Lung (tissue), 10 donors: ENCODE results near the gene ADIPOQ. TPM values are rescaled to one million over a fixed set of nuclear protein-coding genes. Genes with fewer than 3 reads are reported as not detected.
"Not testable (repeated sequence)": the region's sequence is repeated elsewhere in the genome, so short reads cannot be mapped to it uniquely, and the experiment has no call there.

Experiments
- ATAC-seq: fragments of 200-7000 bp; cut with Tn5 transposase; one replicate; pipeline ENCODE4 v1.9.1; 2020; ENCODE audit warnings: moderate number of reproducible peaks; ENCODE audit not compliant: insufficient read depth, low FRiP score
- DNase-seq, 3 donors: peaks; one replicate each; pipeline ENCODE4 v3.0.0-alpha.2; 2013 to 2017
- H3K27ac ChIP-seq, 2 donors: one replicate each; pipeline ENCODE4 v1.5.1; 2013; ENCODE audit warnings: mild to moderate bottlenecking in 2 of 2, moderate library complexity in 2 of 2, control low read depth in 1 of 2, inconsistent platforms in 1 of 2, low read depth in 1 of 2, low read length in 1 of 2
- H3K27me3 ChIP-seq, 3 donors: one replicate each; pipeline ENCODE4 v1.5.1; 2013; ENCODE audit warnings: low read length in 2 of 3; ENCODE audit not compliant: control insufficient read depth in 3 of 3, insufficient read depth in 3 of 3
- H3K36me3 ChIP-seq, 4 donors: one replicate each; pipeline ENCODE4 v1.5.1; 2013; ENCODE audit warnings: low read length in 4 of 4, mild to moderate bottlenecking in 1 of 4, moderate library complexity in 1 of 4; ENCODE audit not compliant: control insufficient read depth in 4 of 4, insufficient read depth in 4 of 4
- H3K4me1 ChIP-seq, 5 donors: one replicate each; pipeline ENCODE4 v1.5.1; 2013; ENCODE audit warnings: low read length in 5 of 5, mild to moderate bottlenecking in 2 of 5, moderate library complexity in 1 of 5; ENCODE audit not compliant: control insufficient read depth in 5 of 5, insufficient read depth in 5 of 5
- H3K4me3 ChIP-seq: one replicate; pipeline ENCODE4 v1.5.1; 2013; ENCODE audit warnings: mild to moderate bottlenecking, control low read depth, moderate library complexity
- H3K9ac ChIP-seq, 2 donors: one replicate each; pipeline ENCODE4 v1.5.1; 2013; ENCODE audit warnings: low read length in 2 of 2, control low read depth in 1 of 2; ENCODE audit not compliant: insufficient read depth in 1 of 2
- H3K9me3 ChIP-seq, 4 donors: one replicate each; pipeline ENCODE4 v1.5.1; 2013; ENCODE audit warnings: low read length in 3 of 4, mild to moderate bottlenecking in 1 of 4, moderate library complexity in 1 of 4; ENCODE audit not compliant: control insufficient read depth in 4 of 4, insufficient read depth in 3 of 4
- WGBS, 2 donors: extraction: QIAGEN DNeasy Blood & Tissue Kit; methylation state at CpG; one replicate each; pipeline ENCODE4 v1.1.7; 2013; 5-methylcytosine and 5-hydroxymethylcytosine counted together
- polyA plus RNA-seq, 2 donors: library from polyadenylated mRNA; stranded (reverse); fragments of 200-250 nt; gene quantifications; one replicate each; pipeline ENCODE4 v1.2.1, GENCODE V29; 2013
- total RNA-seq, 2 donors: library from RNA; depleted of rRNA in 1 of 2; stranded (reverse); fragments of >200 nt in 1 of 2; gene quantifications; one replicate each; pipeline ENCODE4 v1.2.1, GENCODE V29; 2014 to 2021
- donor health status: Bipolar disorder and iron deficiency.
- donor health status: healthy.
- donor health status: DM: yes; HTN: yes; CAD: no.

ADIPOQ gene
- total and polyA plus RNA-seq, 4 donors = 0.01 to 0.09 TPM; not detected in 2

GRCh38 chr3:186907075-186907474 is 64.6 kb downstream of the ADIPOQ start:
- H3K36me3 ChIP-seq, DNase-seq, H3K9ac ChIP-seq, H3K4me3 ChIP-seq, H3K9me3 ChIP-seq, H3K27me3 ChIP-seq, H3K27ac ChIP-seq, H3K4me1 ChIP-seq, ATAC-seq: not testable (repeated sequence)
- 94 to 95% methylated on average over 3 of the region's 3 CpGs for WGBS, 2 donors

Other genes with a start within 250 kb of the ADIPOQ start
- gene AHSG, start 229.7 kb upstream of the ADIPOQ start, total RNA-seq = under 1 TPM; 0.20 to 0.92 TPM
- under 1 TPM in 1 of 2 donors, not detected in 1; 0.03 TPM for gene AHSG, start 229.7 kb upstream of the ADIPOQ start, polyA plus RNA-seq
- not detected for gene FETUB, start 202.3 kb upstream of the ADIPOQ start, total RNA-seq
- gene FETUB, start 202.3 kb upstream of the ADIPOQ start, polyA plus RNA-seq = not detected
- under 1 TPM in 1 of 2 donors, not detected in 1; 0.15 TPM for gene HRG, start 176.7 kb upstream of the ADIPOQ start, total RNA-seq
- not detected for gene HRG, start 176.7 kb upstream of the ADIPOQ start, polyA plus RNA-seq
- gene KNG1, start 125.4 kb upstream of the ADIPOQ start, total RNA-seq = under 1 TPM; 0.15 to 0.23 TPM
- gene KNG1, start 125.4 kb upstream of the ADIPOQ start, polyA plus RNA-seq = under 1 TPM; 0.07 to 0.10 TPM
- 100 to 1,000 TPM; 235 to 683 TPM for gene EIF4A2, start 59.1 kb upstream of the ADIPOQ start, total RNA-seq
- 100 to 1,000 TPM; 252 to 372 TPM for gene EIF4A2, start 59.1 kb upstream of the ADIPOQ start, polyA plus RNA-seq
- 10 to 100 TPM; 12.2 to 16.9 TPM for gene RFC4, start 36.2 kb upstream of the ADIPOQ start, total RNA-seq
- gene RFC4, start 36.2 kb upstream of the ADIPOQ start, polyA plus RNA-seq = 10 to 100 TPM; 12.9 to 13.7 TPM
- 100 to 1,000 TPM in 1 of 2 donors, 10 to 100 TPM in 1; 89.5 to 113 TPM for gene ST6GAL1, start 87.8 kb downstream of the ADIPOQ start, total RNA-seq
- gene ST6GAL1, start 87.8 kb downstream of the ADIPOQ start, polyA plus RNA-seq = 10 to 100 TPM; 15.1 to 31.4 TPM